Transverse colon (tissue), 4 donors: Measurements from ENCODE around the gene ARHGAP24. TPM values are rescaled to one million over a fixed set of nuclear protein-coding genes. Genes with fewer than 3 reads are reported as not detected.
A peak's percentile ranks its signal among the peaks of the same experiment; 100 is the strongest.

Source experiments
- DNase-seq: peaks from one replicate; pipeline ENCODE4 v3.0.0-alpha.2; 2019
- H3K27ac ChIP-seq, 4 donors: fragments of 200-600 bp; sonication (generic); 2 replicates each; pipeline ENCODE4 v1.5.1; 2016 to 2018; ENCODE audit warnings: inconsistent platforms in 4 of 4
- H3K27me3 ChIP-seq: fragments of 200-600 bp; sonication (generic); 2 replicates; pipeline ENCODE4 v1.5.1; 2017; ENCODE audit warnings: inconsistent platforms
- H3K36me3 ChIP-seq, 4 donors: fragments of 200-600 bp; sonication (generic); 2 replicates each; pipeline ENCODE4 v1.5.1; 2017 to 2019; ENCODE audit warnings: inconsistent platforms in 4 of 4
- H3K4me1 ChIP-seq, 4 donors: fragments of 200-600 bp; sonication (generic); 2 replicates each; pipeline ENCODE4 v1.5.1; 2017 to 2020; ENCODE audit warnings: inconsistent platforms in 4 of 4
- H3K4me3 ChIP-seq, 4 donors: fragments of 200-600 bp; sonication (generic); 1 replicate in 1 of 4; 2 replicates in 3 of 4; pipeline versions ENCODE4 v1.5.1 to v1.6.1; 2017 to 2019; ENCODE audit warnings: inconsistent platforms in 4 of 4
- H3K9me3 ChIP-seq, 2 donors: fragments of 200-600 bp; sonication (generic); 2 replicates each; pipeline ENCODE4 v1.5.1; 2017 to 2019; ENCODE audit warnings: inconsistent platforms in 2 of 2
- CTCF ChIP-seq, 5 experiments: fragments of 200-600 bp in 3 of 5; fragments of 450-650 bp in 2 of 5; sonication (generic) in 3 of 5; IDR thresholded peaks; 1 replicate in 2 of 5; 2 replicates in 3 of 5; pipeline ENCODE4 v1.5.1; 2016 to 2017; ENCODE audit warnings: antibody characterized with exemption in 5 of 5, inconsistent platforms in 3 of 5, mild to moderate bottlenecking in 2 of 5, moderate library complexity in 1 of 5
- EP300 ChIP-seq: sonication (generic); formaldehyde crosslinking; IDR thresholded peaks from one replicate; pipeline ENCODE4 v1.6.1; 2017; ENCODE audit warnings: antibody characterized with exemption, low read depth
- POLR2A ChIP-seq: fragments of 450-650 bp; IDR thresholded peaks from one replicate; pipeline ENCODE4 v1.6.1; 2016; ENCODE audit warnings: antibody characterized with exemption, mild to moderate bottlenecking, moderate library complexity
- POLR2AphosphoS5 ChIP-seq, 3 donors: sonication (generic); formaldehyde crosslinking; IDR thresholded peaks; one replicate each; pipeline ENCODE4 v1.6.1; 2016; ENCODE audit warnings: antibody characterized with exemption in 3 of 3
- WGBS, 2 donors: methylation state at CpG; one replicate each; pipeline ENCODE4 v1.1.5; 2018; ENCODE audit warnings: low coverage in 1 of 2; 5-methylcytosine and 5-hydroxymethylcytosine counted together
- in situ Hi-C, 4 donors: fragments of 200-750 bp; cut with MboI; loops; one replicate each; pipeline versions ENCODE4 v1.15.0 to v1.15.1; 2017; ENCODE audit warnings: low sequenced_read_pairs in 3 of 4, low pct_ligation_motif_present in 1 of 4, low pct_unique_long_range_greater_than_20kb in 1 of 4
- intact Hi-C: fragments of 100-400 bp; cut with DNase I; formaldehyde crosslinking; loops from one replicate; pipeline ENCODE4 v1.15.1; 2023; ENCODE audit warnings: low total_unique reads
- total RNA-seq, 4 donors: library from RNA; depleted of rRNA; stranded (reverse); fragments of >200 nt; gene quantifications; one replicate each; pipeline ENCODE4 v1.1.0, GENCODE V29; 2016

Gene ARHGAP24
- total RNA-seq, 4 donors from 2014 or later: 4.2 to 32.0 (median 12.6) TPM

GRCh38 chr4:85728464-85728863 lies 253.5 kb downstream of the ARHGAP24 start:
- DNase-seq: no peak
- no peaks in the 10 kb centered on the region for H3K9me3 ChIP-seq
- no peaks in the 10 kb centered on the region for H3K36me3 ChIP-seq
- in situ Hi-C loops (loop anchor here in 2 of 4 donors (25.0 kb wide), 2 partner anchors 316 to 591 kb away; no protein-coding TSS in a partner anchor), intact Hi-C loops (no loop called here)
- peaks cover 3 to 19% (median 7%) of the 10 kb centered on the region in 4 donors for H3K4me1 ChIP-seq
- no peaks in the 10 kb centered on the region for H3K27me3 ChIP-seq
- H3K27ac ChIP-seq: peak overlapping the region in 1 of 4 donors; percentile 10
- H3K4me3 ChIP-seq: no peak overlapping the region
- TF ChIP-seq POLR2A (no peak), EP300 (no peak), POLR2AphosphoS5 (IDR thresholded peaks at IDR 0.05) (no peak), CTCF (IDR thresholded peaks at IDR 0.05) (no peak)

GRCh38 chr4:85732124-85732523 lies 257.2 kb downstream of the ARHGAP24 start:
- H3K4me1 ChIP-seq: peaks cover 0 to 8% (median 2%) of the 10 kb centered on the region in 4 donors
- H3K27me3 ChIP-seq: no peaks in the 10 kb centered on the region
- H3K36me3 ChIP-seq: no peaks in the 10 kb centered on the region
- intact Hi-C loops (loop anchor here (1.0 kb wide), 1 partner anchor 17 kb away; no protein-coding TSS in a partner anchor), in situ Hi-C loops (loop anchor here in 2 of 4 donors (25.0 kb wide), 2 partner anchors 320 to 595 kb away; no protein-coding TSS in a partner anchor)
- TF ChIP-seq POLR2A (no peak), POLR2AphosphoS5 (IDR thresholded peaks at IDR 0.05) (no peak), CTCF (IDR thresholded peaks at IDR 0.05) (no peak), EP300 (no peak)
- H3K4me3 ChIP-seq: no peak overlapping the region
- no peak overlapping the region for H3K27ac ChIP-seq
- H3K9me3 ChIP-seq: no peaks in the 10 kb centered on the region
- 14 to 33% methylated on average over 1 of the region's 1 CpG for WGBS, 2 donors
- DNase-seq: no peak

- Histone ChIP-seq H3K27ac (peak overlapping the region in 2 of 4 donors; percentile 19 to 20), H3K4me3 (no peak overlapping the region), H3K27me3 (no peaks in the 10 kb centered on the region), H3K4me1 (peaks cover 0 to 3% (median 0%) of the 10 kb centered on the region in 4 donors), H3K36me3 (no peaks in the 10 kb centered on the region), H3K9me3 (no peaks in the 10 kb centered on the region)
- DNase-seq: no peak
- intact Hi-C loops (no loop called here), in situ Hi-C loops (loop anchor here in 2 of 4 donors (25.0 kb wide), 2 partner anchors 321 to 596 kb away; no protein-coding TSS in a partner anchor)
- TF ChIP-seq POLR2AphosphoS5 (IDR thresholded peaks at IDR 0.05): no peak
- TF ChIP-seq POLR2A: no peak
- TF ChIP-seq EP300: no peak
- no peak for TF ChIP-seq CTCF (IDR thresholded peaks at IDR 0.05)
Observed at GRCh38 chr4:85733798-85734197, 258.8 kb downstream of the ARHGAP24 start.

GRCh38 chr4:85734424-85734831 lies 259.5 kb downstream of the ARHGAP24 start:
- peak overlapping the region in 3 of 4 donors; percentile 13 to 20 (median 19) for H3K27ac ChIP-seq
- intact Hi-C loops (no loop called here), in situ Hi-C loops (loop anchor here in 2 of 4 donors (25.0 kb wide), 2 partner anchors 322 to 597 kb away; no protein-coding TSS in a partner anchor)
- no peaks in the 10 kb centered on the region for H3K4me1 ChIP-seq
- 57% methylated on average over 1 of the region's 1 CpG; no CpG with 5 or more reads in 1 of the 2 donors for WGBS, 2 donors
- H3K36me3 ChIP-seq: no peaks in the 10 kb centered on the region
- no peaks in the 10 kb centered on the region for H3K27me3 ChIP-seq
- no peaks in the 10 kb centered on the region for H3K9me3 ChIP-seq
- DNase-seq: no peak
- TF ChIP-seq POLR2A (no peak), POLR2AphosphoS5 (IDR thresholded peaks at IDR 0.05) (no peak), CTCF (IDR thresholded peaks at IDR 0.05) (no peak), EP300 (no peak)
- no peak overlapping the region for H3K4me3 ChIP-seq
